HepG2 (cell line): ENCODE data around the gene CROT. TPM values are rescaled to one million over a fixed set of nuclear protein-coding genes. Genes with fewer than 3 reads are reported as not detected.

Experiments
- FOXO1 ChIP-seq: sonication (generic); formaldehyde crosslinking; IDR thresholded peaks from 2 replicates; pipeline ENCODE4 v1.4.0; 2020; ENCODE audit warnings: missing genetic modification reagents
- GPN1 ChIP-seq: sonication (generic); formaldehyde crosslinking; IDR thresholded peaks from 2 replicates; pipeline ENCODE4 v1.5.1; 2020; ENCODE audit warnings: missing genetic modification reagents, borderline replicate concordance
- HNF1B ChIP-seq: sonication (generic); formaldehyde crosslinking; IDR thresholded peaks from 2 replicates; pipeline ENCODE4 v1.5.1; 2020; ENCODE audit warnings: mild to moderate bottlenecking, moderate library complexity, missing genetic modification reagents
- HNF4A ChIP-seq: sonication (generic); formaldehyde crosslinking; IDR thresholded peaks from 2 replicates; pipeline ENCODE4 v1.4.0; 2020; ENCODE audit warnings: missing genetic modification reagents
- MATR3 ChIP-seq: sonication (generic); formaldehyde crosslinking; IDR thresholded peaks from 2 replicates; pipeline ENCODE4 v1.4.0; 2020; ENCODE audit warnings: missing genetic modification reagents
- MBNL3 ChIP-seq: fragments of 250-450 bp; sonication (Bioruptor Pico); conservative IDR thresholded peaks from 2 replicates; pipeline ENCODE4 v1.8.0; 2022; ENCODE audit warnings: mild to moderate bottlenecking, inconsistent platforms
- NAIF1 ChIP-seq: sonication (generic); formaldehyde crosslinking; IDR thresholded peaks from 2 replicates; pipeline ENCODE4 v1.5.0; 2020; ENCODE audit warnings: mild to moderate bottlenecking, missing genetic modification reagents, borderline replicate concordance
- NFAT5 ChIP-seq: sonication (generic); formaldehyde crosslinking; IDR thresholded peaks from 2 replicates; pipeline ENCODE4 v1.4.0; 2020; ENCODE audit warnings: missing genetic modification reagents
- POGK ChIP-seq: sonication (generic); formaldehyde crosslinking; conservative IDR thresholded peaks from 2 replicates; pipeline ENCODE4 v1.8.0; 2022; ENCODE audit warnings: mild to moderate bottlenecking, moderate library complexity, missing genetic modification reagents
- ZBTB8A ChIP-seq: sonication (generic); formaldehyde crosslinking; IDR thresholded peaks from 2 replicates; pipeline ENCODE4 v1.4.0; 2020; ENCODE audit warnings: mild to moderate bottlenecking, low read depth, missing genetic modification reagents, borderline replicate concordance
- ZNF274 ChIP-seq: sonication (generic); formaldehyde crosslinking; IDR thresholded peaks from 2 replicates; pipeline ENCODE4 v1.5.1; 2020; ENCODE audit warnings: mild to moderate bottlenecking, missing genetic modification reagents
- ZNF34 ChIP-seq: sonication (generic); formaldehyde crosslinking; IDR thresholded peaks from 2 replicates; pipeline ENCODE4 v1.4.0; 2020; ENCODE audit warnings: mild to moderate bottlenecking, missing genetic modification reagents, borderline replicate concordance
- ZNF543 ChIP-seq: sonication (generic); formaldehyde crosslinking; IDR thresholded peaks from 2 replicates; pipeline ENCODE4 v1.4.0; 2020; ENCODE audit warnings: mild to moderate bottlenecking, missing genetic modification reagents
- ZNF557 ChIP-seq: sonication (generic); formaldehyde crosslinking; IDR thresholded peaks from 2 replicates; pipeline ENCODE4 v1.4.0; 2020; ENCODE audit warnings: missing genetic modification reagents
- ZNF709 ChIP-seq: sonication (generic); formaldehyde crosslinking; IDR thresholded peaks from 2 replicates; pipeline ENCODE4 v1.5.0; 2020; ENCODE audit warnings: mild to moderate bottlenecking, missing genetic modification reagents
- polyA plus RNA-seq, 8 experiments: library from polyadenylated mRNA; depleted of rRNA in 3 of 8; stranded (reverse) in 7 of 8; unstranded in 1 of 8; fragments of >200 nt; fragmentation: Illumina TruSeq in 4 of 8; extraction: Trizol in 4 of 8; gene quantifications; 2 replicates each; pipeline versions ENCODE4 v1.2.1 to v1.2.3, GENCODE V29; 2011 to 2016; ENCODE audit warnings: low read depth in 4 of 8, missing spikeins in 1 of 8, mixed read lengths in 1 of 8; ENCODE audit not compliant: insufficient read depth in 1 of 8
- total RNA-seq, 5 experiments: library from RNA; depleted of rRNA; stranded (reverse); fragments of >200 nt; fragmentation: Illumina TruSeq; extraction: Trizol; gene quantifications; 2 replicates each; pipeline ENCODE4 v1.2.3, GENCODE V29; 2016; ENCODE audit warnings: low read depth in 1 of 5
- TF ChIP-seq, protein P1 (sequence below): sonication (generic); formaldehyde crosslinking; IDR thresholded peaks from 2 replicates; pipeline ENCODE4 v1.4.0; 2020; ENCODE audit warnings: mild to moderate bottlenecking, missing genetic modification reagents

CROT gene
- total and polyA plus RNA-seq, 2 of the 13 experiments (the other 11 are each of a cell fraction or from before 2014, with no cell fraction given), result 5.0 to 13.7 TPM

GRCh38 chr7:87345166-87345927 lies at the start of gene CROT (continued):
- TF ChIP-seq POGK, result peak; percentile 66
- TF ChIP-seq GPN1 (CRISPR knock-in tag), result no peak
- peak; percentile 17 for TF ChIP-seq FOXO1 (CRISPR knock-in tag)
- TF ChIP-seq NFAT5 (CRISPR knock-in tag), result peak; percentile 23; the same call in 1 of the 2 replicates
- peak; percentile 15; the same call in 1 of the 2 replicates for TF ChIP-seq ZNF274
- TF ChIP-seq NAIF1 (CRISPR knock-in tag), result 0 out of 2 replicates have a peak, but pooled peaks have one; percentile 34
- no peak; the same call in 1 of the 2 replicates for TF ChIP-seq ZBTB8A
- TF ChIP-seq, protein P1, sequence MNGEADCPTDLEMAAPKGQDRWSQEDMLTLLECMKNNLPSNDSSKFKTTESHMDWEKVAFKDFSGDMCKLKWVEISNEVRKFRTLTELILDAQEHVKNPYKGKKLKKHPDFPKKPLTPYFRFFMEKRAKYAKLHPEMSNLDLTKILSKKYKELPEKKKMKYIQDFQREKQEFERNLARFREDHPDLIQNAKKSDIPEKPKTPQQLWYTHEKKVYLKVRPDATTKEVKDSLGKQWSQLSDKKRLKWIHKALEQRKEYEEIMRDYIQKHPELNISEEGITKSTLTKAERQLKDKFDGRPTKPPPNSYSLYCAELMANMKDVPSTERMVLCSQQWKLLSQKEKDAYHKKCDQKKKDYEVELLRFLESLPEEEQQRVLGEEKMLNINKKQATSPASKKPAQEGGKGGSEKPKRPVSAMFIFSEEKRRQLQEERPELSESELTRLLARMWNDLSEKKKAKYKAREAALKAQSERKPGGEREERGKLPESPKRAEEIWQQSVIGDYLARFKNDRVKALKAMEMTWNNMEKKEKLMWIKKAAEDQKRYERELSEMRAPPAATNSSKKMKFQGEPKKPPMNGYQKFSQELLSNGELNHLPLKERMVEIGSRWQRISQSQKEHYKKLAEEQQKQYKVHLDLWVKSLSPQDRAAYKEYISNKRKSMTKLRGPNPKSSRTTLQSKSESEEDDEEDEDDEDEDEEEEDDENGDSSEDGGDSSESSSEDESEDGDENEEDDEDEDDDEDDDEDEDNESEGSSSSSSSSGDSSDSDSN (CRISPR knock-in tag), result peak; percentile 93
- TF ChIP-seq ZNF543, result peak; percentile 56; the same call in 1 of the 2 replicates
- TF ChIP-seq HNF1B (CRISPR knock-in tag), result peak; percentile 57; the same call in 1 of the 2 replicates
- no peak; the same call in 1 of the 2 replicates for TF ChIP-seq HNF4A (CRISPR knock-in tag)
- 0 out of 2 replicates have a peak, but pooled peaks have one; percentile 24 for TF ChIP-seq ZNF34 (CRISPR knock-in tag)
- no peak for TF ChIP-seq ZNF557 (CRISPR knock-in tag)
- TF ChIP-seq ZNF709, result peak; percentile 28; the same call in 1 of the 2 replicates
- no peak for TF ChIP-seq MATR3 (CRISPR knock-in tag)
- no peak for TF ChIP-seq MBNL3
